ENCODE results near the gene AUTS2. TPM values are rescaled to one million over a fixed set of nuclear protein-coding genes. Genes with fewer than 3 reads are reported as not detected.

AUTS2 gene
- total and polyA plus RNA-seq, 9 of the 15 experiments (the other 6 are each of a cell fraction or from before 2014, with no cell fraction given) = 0.58 TPM; not detected in 8

DNA sequence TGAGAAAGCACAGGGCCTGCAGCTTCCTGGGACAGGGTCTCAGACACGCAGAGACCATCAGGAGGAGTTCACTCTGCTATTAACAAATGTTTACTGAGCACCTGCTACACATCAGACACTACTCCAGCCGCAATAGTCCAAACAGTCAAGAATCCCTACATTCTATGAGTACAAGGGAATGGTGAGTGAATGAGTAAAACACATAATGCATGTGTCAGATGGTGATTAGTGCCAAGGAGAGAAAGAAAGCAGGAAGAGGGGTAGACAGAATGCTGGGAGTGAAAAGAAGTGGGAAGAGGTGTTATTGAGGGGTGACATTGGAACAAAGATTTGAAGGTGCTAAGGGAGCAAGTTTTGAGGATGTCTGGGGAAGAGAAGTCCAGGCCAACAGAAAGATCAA, 899.5 kb downstream of the AUTS2 start (continued):
- TF ChIP-seq DDX20 (tag; IDR thresholded peaks at IDR 0.05; ENCODE audit: low read depth) = no peak
- no peak for TF ChIP-seq PYGO2 (tag; IDR thresholded peaks at IDR 0.05)

DNA sequence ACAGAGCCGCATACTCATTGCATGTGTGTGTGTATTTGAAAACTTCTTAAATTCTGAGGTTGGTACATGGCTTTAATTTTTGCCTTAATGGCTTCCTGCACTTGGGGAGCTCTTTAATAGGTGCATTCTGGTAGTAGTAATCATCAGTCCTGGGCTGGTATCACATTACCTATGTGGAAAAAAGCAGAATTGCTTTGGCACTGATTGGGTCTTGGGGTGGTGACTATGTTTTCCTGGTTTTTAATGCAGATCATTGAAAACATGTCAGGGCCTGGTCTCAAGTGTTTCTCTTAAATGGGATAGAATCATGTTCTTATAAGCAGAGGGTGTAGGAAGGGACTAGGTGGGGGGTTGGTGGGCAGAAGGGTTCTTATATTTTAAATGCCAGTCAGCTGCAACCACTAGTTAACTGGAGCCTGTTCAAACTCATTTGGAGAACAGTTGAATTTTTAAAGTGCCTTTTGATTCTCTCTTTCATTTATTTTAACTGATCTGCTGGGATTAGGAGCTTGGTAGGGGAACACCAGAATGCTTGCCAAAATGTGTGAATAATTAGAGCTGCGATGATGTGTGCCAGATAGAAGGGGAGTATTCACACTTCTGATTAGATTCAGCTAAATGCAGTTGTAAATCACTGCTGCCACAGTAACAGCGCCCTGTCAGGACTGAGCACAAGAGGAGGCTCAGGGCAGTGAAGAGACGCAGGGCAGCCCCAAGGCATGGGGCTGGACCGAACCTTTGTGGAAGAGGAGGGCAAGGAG, 900.1 kb downstream of the AUTS2 start:
- no peak for DNase-seq (ENCODE audit: extremely low read depth in 1 of 4, low spot score in 3 of 4)
- TF ChIP-seq YY1 (IDR thresholded peaks at IDR 0.05; ENCODE audit: borderline replicate concordance in 1 of 3, control insufficient read depth in 1 of 3, extremely low read depth in 1 of 3, insufficient read depth in 3 of 3, insufficient read length in 1 of 3, insufficient replicate concordance in 2 of 3, low read depth in 1 of 3, low read length in 2 of 3) = no peak
- TF ChIP-seq CREBBP (IDR thresholded peaks at IDR 0.05; ENCODE audit: low read depth, low read length) = no peak
- no peak for TF ChIP-seq PURB (CRISPR knock-in tag; IDR thresholded peaks at IDR 0.05; ENCODE audit: low read depth)
- no peak for TF ChIP-seq NFRKB (IDR thresholded peaks at IDR 0.05; ENCODE audit: low read depth)
- no peak for TF ChIP-seq SMAD4 (CRISPR knock-in tag; conservative IDR thresholded peaks at IDR 0.05)
- no peak for TF ChIP-seq FOXP1 (CRISPR knock-in tag; IDR thresholded peaks at IDR 0.05)
- TF ChIP-seq PHB2 (IDR thresholded peaks at IDR 0.05; ENCODE audit: low read depth) = no peak
- no peak for TF ChIP-seq MBD2 (IDR thresholded peaks at IDR 0.05; ENCODE audit: borderline replicate concordance, low read depth)
- TF ChIP-seq TFAM (CRISPR knock-in tag; conservative IDR thresholded peaks at IDR 0.05) = no peak
- no peak for TF ChIP-seq MECOM (CRISPR knock-in tag; IDR thresholded peaks at IDR 0.05)
- TF ChIP-seq ZBTB1 (CRISPR knock-in tag; IDR thresholded peaks at IDR 0.05; ENCODE audit: borderline replicate concordance, low read depth) = no peak
- no peak for TF ChIP-seq ARNT (IDR thresholded peaks at IDR 0.05)
- no peak for TF ChIP-seq EP300 (IDR thresholded peaks at IDR 0.05; ENCODE audit: low read length)
- TF ChIP-seq RBM34 (IDR thresholded peaks at IDR 0.05; ENCODE audit: borderline replicate concordance, insufficient read depth, low read length) = no peak
- Histone ChIP-seq H3K9me1 (ENCODE audit: control insufficient read depth, insufficient read depth, low read length) (no peaks in the 10 kb centered on the region), H2AFZ (ENCODE audit: low read depth, low read length) (no peak overlapping the region), H3K9ac (ENCODE audit: insufficient read depth in 1 of 2, low read depth in 2 of 2, low read length in 2 of 2) (no peak overlapping the region), H3K9me3 (replicated peaks; ENCODE audit: control insufficient read depth, insufficient read depth, low read depth, low read length) (no peaks in the 10 kb centered on the region), H3K4me2 (ENCODE audit: insufficient read depth, low read length) (no peak overlapping the region), H4K20me1 (replicated peaks; ENCODE audit: control insufficient read depth, insufficient read depth, low read length) (no peaks in the 10 kb centered on the region), H3K79me2 (ENCODE audit: control insufficient read depth, insufficient read depth, low read length) (no peaks in the 10 kb centered on the region), H3K36me3 (ENCODE audit: control insufficient read depth, insufficient read depth, low read length) (no peaks in the 10 kb centered on the region), H3K27me3 (ENCODE audit: control insufficient read depth in 2 of 2, insufficient read depth in 2 of 2, low read length in 2 of 2) (no peaks in the 10 kb centered on the region; a peak in 1 of 5 replicates), H3K4me1 (replicated peaks in 1 of 2; ENCODE audit: control insufficient read depth in 2 of 2, insufficient read depth in 2 of 2, low read length in 2 of 2) (no peaks in the 10 kb centered on the region), H3K27ac (ENCODE audit: extremely low read depth, low read depth, low read length) (no peak overlapping the region), H3K4me3 (no peak overlapping the region)
- no peak for FAIRE-seq
- in situ Hi-C loops (cut with MboI) = no loop called here
- CTCF ChIA-PET (ENCODE audit: low intra/inter-chr PET ratio) = no interaction called here
- intact Hi-C loops (cut with micrococcal nuclease) = no loop called here
- WGBS (ENCODE audit: insufficient coverage, low coverage, missing lambda C conversion rate) = 0% methylated on average over 5 of the region's 5 CpGs
- no TSS peak for BruUV-seq (replicated peaks)
- ATAC-seq = no peak
- POLR2A ChIA-PET = no interaction called here
